Inflammatory macrophage treated with lipopolysaccharide for 1 hour (primary cell): ENCODE data around the gene CLEC18A.
"Not testable (repeated sequence)": the region's sequence is repeated elsewhere in the genome, so short reads cannot be mapped to it uniquely, and the experiment has no call there.

Experiments used
- DNase-seq, 2 donors: peaks; one replicate each; pipeline ENCODE4 v3.0.0-alpha.2; 2020 to 2022

The CLEC18A gene

GRCh38 chr16:69951017-69951671, at the start of gene CLEC18A:
TSS of gene CLEC18A (plus strand) at chr16:69951334. CDS start at chr16:69951367, 33 bp downstream.
- DNase-seq = not testable (repeated sequence)

DNA sequence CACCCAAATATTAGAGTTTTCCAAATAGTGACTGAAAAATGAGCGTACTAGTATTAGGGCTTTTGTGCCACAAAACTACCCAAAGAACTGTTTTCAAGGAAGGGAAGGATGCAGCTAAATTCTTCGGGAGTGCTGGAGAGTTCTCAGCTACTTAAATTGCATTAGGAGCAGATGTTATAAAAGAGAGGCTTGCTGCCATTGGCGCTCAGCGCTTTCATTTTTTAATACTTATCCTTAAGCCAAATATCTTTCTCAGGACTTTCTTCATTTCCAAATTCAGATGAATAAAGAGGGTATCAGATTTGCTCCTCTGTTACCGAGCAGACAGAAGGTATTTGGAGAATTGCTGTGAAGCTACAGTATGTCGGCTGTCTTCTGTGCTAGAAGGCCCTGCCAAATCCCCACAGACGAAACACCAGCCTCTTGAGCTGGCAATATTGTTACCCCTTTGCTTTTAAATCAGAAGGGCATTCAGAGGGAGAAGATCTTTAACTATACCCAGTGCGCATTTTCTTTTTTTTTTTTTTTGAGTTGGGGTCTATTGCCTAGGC, 47.2 kb upstream of the CLEC18A start:
- no peak for DNase-seq

DNA sequence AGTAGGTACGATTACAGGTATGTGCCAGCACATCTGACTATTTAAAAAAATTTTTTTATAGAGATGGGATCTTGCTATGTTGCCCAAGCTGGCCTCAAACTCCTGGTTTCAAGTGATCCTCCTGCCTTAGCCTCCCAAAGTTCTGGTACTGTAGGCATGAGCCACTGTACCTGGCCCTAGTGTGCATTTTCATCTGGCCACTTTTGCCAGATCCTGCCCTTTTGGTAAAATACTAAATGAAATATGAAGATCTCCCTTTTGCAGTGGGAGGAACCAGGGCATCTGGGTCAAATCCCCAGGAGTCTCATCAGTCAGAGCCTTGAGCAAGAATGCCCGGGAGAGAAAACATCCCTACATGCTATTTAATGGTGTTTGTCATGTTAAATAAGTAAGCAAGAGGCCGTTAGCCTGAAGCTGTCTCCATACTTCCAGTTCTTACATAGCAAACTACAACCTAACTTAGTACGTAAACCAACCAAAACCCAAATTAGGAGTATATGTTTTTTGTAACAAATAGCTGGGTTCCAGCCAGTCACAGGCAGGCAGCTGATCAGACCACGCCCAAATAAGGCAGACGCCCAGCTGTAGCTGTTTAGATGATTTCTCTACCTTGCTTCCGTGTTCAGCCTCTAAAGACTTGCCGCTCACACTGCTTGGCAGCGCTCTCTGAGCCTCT, 46.5 kb upstream of the CLEC18A start:
- DNase-seq = no peak

DNA sequence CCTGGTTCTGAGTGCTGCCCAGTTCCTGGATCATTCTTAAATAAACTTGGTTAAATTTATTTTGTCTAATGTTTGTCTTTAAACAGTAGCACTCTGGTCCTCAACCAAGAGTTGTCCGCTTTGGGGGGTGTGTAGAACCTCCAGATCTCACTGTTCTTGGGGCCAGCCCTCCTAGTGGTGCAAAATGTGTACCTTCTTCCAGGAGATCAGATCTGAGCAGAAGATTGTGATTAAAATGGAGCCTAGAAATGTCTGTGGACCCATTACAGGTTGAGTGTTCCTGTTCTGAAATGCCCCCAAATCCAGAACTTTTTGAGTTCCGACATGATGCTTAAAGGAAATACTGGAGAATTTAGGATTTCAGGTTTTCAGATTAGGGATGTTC, 46.0 kb upstream of the CLEC18A start:
- DNase-seq = no peak

GRCh38 chr16:69906838-69907401, 44.2 kb upstream of the CLEC18A start:
- DNase-seq = no peak

DNA sequence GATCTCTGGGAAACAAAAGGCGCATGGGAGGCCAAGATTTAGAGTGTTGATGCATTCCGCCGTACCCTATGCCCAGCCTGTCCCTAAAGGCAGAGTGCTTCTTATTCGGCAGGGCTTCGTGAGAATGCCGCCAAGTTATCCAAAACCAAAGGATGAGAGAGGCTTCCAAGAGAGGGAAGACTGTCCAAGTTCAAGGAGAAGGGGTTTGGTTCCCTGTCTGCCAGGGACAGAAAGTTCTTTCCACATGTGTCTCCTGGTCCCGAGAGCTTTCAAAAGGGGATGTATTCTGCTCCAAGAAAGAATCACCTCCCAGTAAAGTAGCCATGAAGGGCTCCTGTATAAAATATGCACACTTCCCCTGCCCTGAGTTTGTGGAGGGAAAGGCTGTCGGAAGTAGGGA, 42.1 kb upstream of the CLEC18A start:
- no peak for DNase-seq

GRCh38 chr16:69909760-69910159, 41.4 kb upstream of the CLEC18A start:
- DNase-seq = no peak

DNA sequence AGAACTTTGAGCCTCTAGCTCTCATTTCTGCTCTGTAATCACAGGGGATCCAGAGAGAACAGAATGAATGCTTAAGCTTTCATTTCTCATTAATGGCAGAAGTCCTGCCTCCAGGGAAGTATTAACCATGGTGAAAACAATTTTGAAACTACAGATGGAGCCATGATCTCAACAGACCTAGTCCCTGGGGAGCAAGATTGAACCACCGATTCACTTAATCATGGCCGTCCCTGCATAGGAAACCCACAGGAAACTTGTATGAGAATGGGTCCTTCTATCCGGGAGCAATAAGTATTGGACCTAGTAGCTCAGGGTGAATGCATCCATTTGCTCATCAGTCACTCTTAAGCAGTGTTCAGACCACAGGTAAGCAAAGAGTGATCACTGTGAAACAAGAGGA, 40.2 kb upstream of the CLEC18A start:
- no peak for DNase-seq

DNA sequence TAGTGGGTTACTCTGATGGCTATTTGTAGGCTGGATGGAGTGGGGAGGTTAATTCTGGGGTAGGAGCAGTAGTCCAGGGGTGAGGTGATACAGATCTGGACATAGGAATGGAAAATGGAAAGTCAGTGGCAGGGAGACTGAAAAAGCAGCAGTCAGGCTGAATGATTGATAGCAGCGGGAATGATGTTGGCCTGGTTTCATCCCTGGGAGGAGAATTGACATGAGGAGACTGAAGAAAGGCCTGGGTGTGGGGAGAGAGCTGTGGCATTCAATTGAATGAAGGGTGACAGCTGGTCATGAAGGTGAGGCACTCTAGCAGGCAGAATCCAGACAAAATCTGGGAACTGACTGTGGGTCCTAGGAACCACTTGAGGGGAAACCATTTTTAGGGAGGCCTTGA, 34.7 kb upstream of the CLEC18A start:
- no peak for DNase-seq

GRCh38 chr16:69917311-69917710, 33.8 kb upstream of the CLEC18A start:
- DNase-seq = no peak

GRCh38 chr16:69917739-69918138, 33.4 kb upstream of the CLEC18A start:
- DNase-seq = no peak

DNA sequence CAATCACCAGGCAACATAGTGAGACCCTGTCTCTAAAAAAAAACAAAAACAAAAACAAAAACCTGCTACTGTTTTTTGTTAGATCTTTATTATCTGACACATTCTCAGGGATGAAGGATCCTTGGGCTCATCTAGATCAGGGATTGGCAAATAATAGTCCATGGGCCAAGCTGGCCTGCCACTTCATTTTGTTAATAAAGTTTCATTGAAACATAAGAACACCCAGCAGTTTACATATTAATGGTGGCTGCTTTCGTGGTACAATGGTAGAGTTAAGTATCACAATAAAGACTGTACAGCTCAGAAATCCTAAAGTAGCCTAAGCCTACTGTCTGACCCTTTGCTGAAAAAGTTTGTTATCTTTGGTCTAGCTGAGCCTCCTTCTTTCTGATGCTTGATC, 32.9 kb upstream of the CLEC18A start:
- DNase-seq = no peak

- no peak for DNase-seq
Measured at GRCh38 chr16:69921127-69921526, 30.0 kb upstream of the CLEC18A start.

DNA sequence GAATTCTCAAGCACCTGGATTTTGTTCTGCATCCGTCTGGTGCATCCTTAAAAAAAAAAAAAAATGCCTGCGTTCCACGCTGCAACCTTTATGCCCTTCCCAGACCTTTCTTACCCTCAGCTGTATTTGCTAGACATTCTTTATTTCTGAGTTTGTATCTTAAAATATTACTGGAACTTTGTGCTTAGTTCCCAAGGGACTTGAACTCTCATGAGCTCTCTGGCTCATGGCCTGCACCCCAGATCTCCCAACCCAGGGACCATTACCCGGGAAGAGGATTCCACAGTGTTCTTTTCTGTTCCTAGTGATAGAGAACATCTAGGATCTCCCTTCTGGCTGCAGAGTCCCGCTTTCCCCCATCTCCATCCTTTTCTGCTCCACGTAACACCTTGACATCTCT, 28.9 kb upstream of the CLEC18A start:
- no peak for DNase-seq

DNA sequence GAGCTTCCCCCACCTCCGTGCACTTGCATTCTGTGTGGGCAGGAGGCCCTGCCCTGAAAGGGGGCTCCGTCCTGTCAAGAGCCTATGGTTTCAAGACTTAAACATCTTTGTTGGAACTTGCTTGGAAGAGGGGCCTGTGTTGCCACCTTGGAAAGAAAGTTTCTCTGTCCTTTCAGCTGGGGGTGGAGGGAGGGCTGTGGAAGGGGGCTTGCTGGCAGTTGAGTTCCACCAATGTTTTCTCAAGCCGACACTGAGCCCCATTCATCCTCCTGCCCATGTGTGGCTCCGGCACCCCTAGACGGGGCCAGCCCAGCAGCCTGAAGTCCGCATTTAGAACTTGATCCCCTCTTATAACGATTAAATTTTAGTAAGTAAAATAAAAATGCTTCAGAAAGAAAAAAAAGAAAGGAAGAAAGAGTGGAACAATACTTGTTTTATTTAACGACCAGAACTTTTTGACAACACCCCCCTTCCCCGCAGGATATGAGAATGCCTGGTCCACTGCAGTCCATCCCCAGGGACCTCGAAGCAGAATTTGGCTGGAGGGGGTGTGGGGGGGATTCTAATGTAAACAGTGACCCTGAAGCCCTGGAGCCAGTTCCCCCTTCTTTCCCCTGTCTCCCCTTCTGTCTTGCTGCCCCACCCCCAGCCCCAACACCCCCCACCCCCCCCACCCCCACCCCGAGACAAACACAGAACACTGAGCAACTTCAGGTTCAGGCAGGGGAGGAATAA, 26.9 kb upstream of the CLEC18A start:
- no peak for DNase-seq

DNA sequence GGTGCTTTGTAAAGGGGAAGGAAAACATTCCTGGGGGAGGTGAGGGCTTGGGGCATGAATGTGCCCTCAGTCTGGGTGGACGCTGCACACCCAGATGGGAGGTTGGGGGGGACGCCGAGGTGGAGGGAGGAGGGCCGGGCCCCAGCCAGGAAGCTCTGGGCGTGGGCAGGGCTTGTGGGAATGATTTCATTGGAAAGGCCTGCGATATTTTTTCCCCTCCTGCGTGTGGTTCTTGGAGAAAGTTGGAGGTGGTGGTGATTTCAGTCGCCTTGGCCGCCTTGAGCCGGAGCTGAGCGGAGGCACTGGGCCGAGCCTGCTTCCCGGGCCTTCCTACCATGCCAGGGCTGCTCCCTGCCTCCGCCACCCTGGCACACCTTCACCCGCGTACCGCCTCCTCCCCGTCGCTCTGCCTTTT, 26.4 kb upstream of the CLEC18A start:
- no peak for DNase-seq

- no peak for DNase-seq
Measured at GRCh38 chr16:69925311-69925710, 25.8 kb upstream of the CLEC18A start.

DNA sequence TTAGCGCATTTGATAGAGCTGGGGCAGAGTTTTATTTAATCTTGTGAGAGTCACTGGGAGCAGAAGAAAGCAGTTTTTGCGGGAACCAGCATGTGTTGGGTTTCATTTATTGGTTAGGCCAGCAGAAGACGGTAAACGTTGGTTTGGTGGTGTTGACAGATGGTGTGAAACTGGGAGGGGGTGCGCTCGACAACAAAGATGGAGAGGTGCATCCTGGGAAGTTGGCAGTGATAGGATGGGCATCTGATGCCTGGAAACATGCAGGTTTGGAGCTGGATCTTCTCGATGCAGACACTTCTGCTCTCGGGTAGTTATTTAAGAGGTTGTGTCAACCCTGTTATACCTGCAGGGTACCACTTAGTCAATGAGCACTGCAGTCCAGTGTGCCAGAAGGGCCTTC, 24.9 kb upstream of the CLEC18A start:
- no peak for DNase-seq

- no peak for DNase-seq
Measured at GRCh38 chr16:69927056-69927757, 23.9 kb upstream of the CLEC18A start.

GRCh38 chr16:69928856-69929400, 22.2 kb upstream of the CLEC18A start:
- no peak for DNase-seq

DNA sequence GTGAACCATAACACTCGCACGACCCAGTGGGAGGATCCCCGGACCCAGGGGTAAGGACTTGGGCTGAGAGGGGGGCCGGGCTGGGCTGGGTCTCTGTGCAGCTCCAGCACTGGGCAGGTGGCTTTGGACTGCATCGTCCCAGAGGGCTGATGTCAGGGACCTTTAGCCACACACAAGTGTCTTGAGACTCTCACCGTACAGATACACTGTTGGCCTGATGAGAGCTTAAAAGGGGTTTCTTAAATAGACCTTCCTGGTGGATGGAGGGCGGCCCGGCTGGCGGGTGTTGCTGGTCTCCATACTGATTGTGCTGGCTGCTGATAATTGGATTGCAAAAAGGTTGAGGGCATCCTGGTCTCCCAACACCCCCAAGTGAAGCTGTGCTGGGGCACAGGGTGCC, 21.7 kb upstream of the CLEC18A start:
- no peak for DNase-seq

GRCh38 chr16:69930117-69930776, 20.9 kb upstream of the CLEC18A start:
- DNase-seq = peak; percentile 3 to 67
